Tongue (tissue), 2 donors: Measurements from ENCODE around the gene AKAP6. TPM values are rescaled to one million over a fixed set of nuclear protein-coding genes. Genes with fewer than 3 reads are reported as not detected.
A peak's percentile ranks its signal among the peaks of the same experiment; 100 is the strongest.

ENCODE experiments used
- DNase-seq: peaks from one replicate; pipeline ENCODE4 v3.0.0-alpha.2; 2015
- total RNA-seq: library from RNA; depleted of rRNA; stranded (reverse); fragments of >200 nt; gene quantifications from one replicate; pipeline ENCODE4 v1.2.3, GENCODE V29; 2014

AKAP6 gene
- total RNA-seq, 1 donor from 2014 or later = 230 TPM

DNA sequence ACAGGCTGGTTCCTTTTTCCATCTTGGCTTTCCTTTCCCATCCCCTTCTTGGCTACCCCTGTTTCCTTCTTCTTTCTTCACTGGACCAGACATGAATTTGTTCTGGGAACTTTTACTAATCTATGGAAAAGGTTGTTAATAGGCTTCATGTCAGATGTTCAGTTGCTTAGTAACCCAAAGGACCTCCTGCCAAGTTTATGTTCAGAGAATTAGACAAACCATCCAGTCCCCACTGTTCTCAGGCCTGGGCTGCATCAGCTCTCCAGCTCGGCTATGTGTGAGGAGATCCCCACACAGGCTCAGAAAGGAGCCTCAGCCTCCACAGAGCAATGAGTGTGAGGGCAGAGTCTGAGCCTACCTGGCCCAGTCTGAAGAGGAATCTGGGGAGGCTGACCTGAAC is 78.0 kb downstream of the AKAP6 start:
- peak; percentile 52 for DNase-seq

DNA sequence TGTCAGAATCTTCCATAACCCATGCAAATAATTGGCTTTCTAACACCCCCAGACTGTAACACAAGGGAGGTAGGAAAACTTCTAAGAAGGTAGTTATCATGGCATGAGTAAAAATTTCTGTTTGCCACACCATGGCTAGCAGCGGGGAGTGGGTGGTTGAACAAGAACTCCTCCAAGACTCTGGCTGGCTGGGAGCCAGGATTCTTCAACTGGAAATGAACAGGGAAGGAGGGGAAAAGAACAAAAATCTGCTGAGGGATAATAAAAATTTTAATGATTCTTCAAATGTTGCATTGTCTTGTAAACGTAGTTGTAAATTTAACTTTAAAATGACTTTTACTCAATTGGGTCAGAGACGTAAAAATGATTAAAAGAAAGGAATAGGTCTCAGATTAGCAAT is 78.9 kb downstream of the AKAP6 start:
- DNase-seq = peak; percentile 38

DNA sequence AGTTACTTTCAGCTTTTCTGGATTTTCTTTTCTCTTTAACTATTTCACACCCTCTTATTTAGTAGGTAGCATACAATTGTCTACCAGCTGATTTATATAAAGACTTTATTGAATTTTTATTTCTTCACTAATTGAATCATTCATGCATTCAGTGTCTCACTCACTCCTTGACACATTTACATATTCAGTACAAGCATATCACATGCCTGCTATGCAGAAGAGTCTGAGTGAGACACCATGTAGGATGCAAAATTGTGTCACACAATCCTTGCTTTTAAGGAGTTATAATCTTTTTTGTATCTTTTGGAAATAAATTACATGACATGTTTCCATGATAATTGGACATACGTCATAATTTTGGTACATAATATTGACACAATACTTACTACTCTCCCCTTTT is 83.0 kb downstream of the AKAP6 start:
- no peak for DNase-seq

DNA sequence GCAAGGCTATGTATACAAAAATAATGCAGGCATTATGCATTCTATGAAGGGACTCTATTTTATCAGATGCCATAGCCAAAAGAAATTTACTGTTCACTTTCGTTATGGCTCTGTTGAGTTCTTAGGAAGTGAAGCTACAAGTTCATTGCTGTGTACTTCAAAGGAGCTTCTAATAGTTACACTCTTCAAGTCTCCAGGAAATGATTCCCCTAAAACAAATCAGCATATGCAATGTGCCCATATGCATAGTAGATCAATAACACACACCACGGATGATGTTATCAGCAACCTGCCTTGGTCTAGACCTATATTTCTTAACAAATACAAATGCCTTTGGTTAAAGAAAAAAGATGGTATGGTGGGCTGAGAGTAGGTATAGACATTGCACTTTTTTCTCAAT is 83.4 kb downstream of the AKAP6 start:
- DNase-seq = no peak

- DNase-seq = no peak
These were observed 85.0 kb downstream of the AKAP6 start for GRCh38 chr14:32413967-32414640.

- peak; percentile 37 for DNase-seq
These were observed 85.7 kb downstream of the AKAP6 start for GRCh38 chr14:32414808-32415255.

DNA sequence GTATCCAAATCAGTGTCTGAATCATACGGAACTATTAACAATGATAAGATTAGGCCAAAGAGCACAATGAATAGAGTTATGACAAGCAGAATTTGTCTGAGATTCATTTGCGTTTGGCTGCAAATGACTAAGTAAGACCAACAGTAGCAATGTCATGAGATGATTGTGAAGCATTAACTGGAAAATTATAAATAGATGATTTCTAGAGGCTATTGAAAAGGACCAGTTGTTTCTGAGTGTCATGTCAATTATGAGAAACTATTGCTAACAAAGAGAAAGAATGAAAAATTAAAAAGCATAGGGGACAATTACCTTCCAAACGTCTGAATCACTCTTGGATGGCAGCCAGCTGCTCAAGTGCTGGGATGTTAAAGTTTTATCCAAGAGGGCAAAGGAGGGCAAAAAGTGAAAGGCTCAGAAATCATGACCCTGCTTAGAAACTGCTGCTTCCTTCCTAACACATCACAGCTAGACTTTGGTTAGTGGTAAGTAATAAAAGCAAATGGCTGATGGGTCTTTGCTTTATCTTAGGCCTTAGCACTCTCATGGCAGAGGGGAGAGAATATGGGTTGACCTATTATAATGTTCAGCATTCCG is 89.0 kb downstream of the AKAP6 start:
- peak; percentile 56 for DNase-seq

- DNase-seq = no peak
These were observed 90.3 kb downstream of the AKAP6 start for GRCh38 chr14:32419429-32419828.

GRCh38 chr14:32421781-32422180 is 92.7 kb downstream of the AKAP6 start:
- DNase-seq = no peak

- DNase-seq = no peak
These were observed 93.3 kb downstream of the AKAP6 start for GRCh38 chr14:32422440-32422839.

DNA sequence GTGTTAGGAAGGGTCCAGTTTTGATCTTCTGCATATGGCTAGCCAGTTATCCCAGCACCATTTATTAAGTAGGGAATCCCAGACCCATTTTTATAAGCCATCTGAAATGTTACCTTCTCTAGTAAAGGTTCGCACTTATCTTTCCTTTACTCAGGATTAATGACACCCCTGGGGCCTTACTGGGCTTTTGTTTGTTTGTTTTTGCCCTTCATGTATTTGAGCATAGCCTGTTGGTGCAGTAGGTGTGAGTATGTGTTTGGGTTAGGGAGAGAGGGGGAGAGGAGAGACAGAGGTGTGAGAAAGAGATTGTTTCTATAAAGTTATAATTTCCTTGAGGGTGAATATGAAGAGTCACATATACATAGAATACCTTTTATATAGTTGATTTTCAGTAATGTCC is 96.9 kb downstream of the AKAP6 start:
- no peak for DNase-seq

DNA sequence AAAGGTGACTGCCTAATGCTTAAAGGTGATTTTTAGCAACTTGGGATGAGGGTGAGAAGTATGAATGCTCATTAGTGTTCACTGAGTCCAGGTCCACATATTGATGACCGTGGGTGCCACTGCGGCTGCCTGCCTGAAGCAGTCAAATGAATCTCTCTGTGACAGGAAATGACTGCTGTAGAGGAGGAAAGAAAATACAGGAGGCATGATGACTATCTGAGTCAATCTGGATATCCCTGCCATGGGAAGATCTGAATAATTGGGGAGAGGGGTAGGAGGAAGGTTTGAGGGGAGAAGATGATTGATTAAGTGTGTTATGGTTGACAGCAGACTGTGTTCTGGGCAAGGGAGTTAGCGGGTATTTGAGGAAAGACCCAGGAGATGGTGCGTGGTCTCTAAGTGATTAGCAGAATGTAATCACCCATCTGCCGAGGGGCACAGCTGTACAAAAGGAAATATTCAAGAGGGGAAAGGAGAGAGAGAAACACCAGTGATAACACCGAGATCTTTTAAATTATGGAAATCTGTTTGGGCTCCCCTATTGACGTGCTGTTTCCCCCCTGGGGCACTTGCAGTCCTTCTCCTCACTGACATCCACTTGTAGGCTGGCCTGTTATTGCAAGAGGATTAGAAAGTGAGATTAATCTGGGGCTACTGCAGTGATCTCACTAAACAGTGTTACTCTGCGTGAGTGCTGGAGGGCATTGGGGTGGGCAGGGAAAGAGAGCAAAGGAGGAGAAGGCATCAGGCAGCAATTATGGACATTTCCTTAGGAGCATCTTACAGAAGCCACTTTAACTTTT is 97.7 kb downstream of the AKAP6 start:
- no peak for DNase-seq

DNA sequence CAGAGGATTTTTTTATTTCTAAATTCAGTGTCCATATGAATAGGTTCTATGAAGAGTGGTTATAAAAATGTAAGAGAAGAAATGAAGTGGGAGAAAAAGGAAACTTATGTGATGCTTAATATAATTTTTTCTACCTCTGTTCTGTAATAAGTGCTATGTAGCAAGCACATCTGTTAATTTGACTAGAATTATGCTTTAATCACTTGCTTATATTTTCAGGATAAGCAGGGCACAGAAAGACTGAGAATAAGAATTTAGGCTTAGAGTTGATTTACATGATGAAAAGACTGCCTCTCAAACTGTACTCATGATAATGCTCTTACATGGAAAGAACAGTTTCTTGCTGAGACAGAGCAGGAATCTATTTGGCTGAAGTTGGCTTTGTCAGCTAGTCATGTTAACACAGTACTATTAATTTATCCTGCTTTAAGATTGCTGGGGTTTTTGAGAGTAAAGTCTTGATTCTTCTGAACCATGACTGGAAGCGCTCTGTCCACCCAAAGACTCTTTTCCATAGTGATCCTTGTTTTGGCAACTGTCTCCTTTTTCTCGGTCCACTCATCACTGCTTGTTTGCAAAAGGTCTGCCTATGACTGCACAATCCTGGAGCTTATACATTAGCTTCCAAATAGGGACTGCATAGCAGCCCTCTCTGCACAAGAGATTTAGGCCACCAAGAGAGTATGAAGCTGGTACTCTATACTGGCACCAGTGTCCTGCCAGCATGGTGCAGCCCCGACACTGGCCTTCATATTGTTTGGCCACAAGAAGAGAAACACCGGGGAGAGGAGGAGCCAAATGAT is 98.8 kb downstream of the AKAP6 start:
- no peak for DNase-seq

- DNase-seq = no peak
These were observed 99.8 kb downstream of the AKAP6 start for GRCh38 chr14:32428875-32429274.

GRCh38 chr14:32430326-32430725 is 101.2 kb downstream of the AKAP6 start:
- no peak for DNase-seq

DNA sequence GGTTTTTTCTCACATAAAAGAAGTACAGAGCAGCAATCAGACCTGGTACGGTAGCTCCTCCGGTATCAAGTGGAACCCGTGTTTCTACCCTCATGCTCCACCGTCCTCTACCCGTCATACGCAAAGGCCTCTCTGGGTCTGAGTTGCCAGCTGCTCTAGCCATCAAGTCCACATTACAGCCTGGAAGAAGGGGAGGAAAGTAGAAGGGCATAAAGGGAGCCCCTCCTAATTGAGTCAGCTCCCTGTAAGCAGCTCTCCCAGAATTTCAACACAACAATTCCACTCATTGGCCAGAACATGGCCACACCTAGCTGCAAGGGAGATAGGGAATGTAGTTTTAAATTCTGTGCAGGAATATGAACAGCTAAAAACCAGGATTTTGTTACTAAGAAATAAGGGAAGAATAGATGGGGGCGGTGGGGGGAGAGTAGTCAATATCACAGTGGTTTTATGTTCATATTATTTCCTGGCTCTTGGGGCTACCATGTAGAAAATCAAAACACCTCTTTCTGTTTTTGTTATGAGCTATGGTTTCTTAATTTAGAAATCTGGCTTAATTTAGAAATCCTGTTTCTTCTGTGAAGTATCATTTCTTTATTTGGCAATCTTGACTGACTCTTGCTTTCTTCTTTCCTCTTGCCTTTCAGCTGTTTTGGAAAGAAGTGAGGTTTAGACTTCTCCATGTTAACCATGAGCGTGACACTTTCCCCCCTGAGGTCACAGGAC is 103.9 kb downstream of the AKAP6 start:
- no peak for DNase-seq

- DNase-seq = no peak
These were observed 105.1 kb downstream of the AKAP6 start for GRCh38 chr14:32434180-32434579.

DNA sequence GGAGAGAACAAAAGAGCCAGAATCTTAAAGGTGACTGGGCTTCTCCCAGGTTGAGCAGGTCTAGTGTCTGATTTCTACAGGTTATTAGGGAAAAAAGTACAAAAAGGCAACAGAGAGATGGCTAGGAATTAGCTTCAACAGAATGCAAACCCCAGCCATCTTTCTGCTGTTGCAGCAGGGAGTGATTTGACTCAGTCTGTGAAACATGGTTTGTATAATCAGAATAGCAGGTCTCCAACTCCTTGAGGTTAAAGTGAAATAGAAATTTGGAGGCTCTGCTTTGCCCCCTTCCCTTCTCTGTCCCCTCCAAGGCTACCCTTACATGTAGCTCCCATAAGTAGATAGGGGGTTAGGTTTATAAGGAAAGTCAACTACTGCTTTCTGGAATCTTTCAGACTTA is 105.8 kb downstream of the AKAP6 start:
- DNase-seq = no peak

DNA sequence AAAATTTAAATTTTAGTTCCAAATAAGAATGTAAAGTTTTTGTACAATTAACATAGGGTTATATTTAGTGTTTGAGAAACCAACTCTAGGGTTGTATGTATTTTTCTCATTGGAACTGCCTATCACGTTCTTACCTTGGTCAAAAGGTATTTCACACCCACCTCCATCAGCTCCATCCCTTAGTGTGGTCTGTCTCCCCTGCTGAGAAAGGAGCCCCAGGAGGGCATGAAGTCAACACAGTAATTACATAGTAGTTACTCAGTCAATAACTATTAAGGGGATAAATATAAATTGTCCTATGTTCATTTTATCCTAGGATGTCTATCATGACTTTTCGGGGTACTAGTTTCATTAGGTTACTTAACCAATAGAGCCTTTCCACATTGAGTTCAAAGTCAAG is 106.3 kb downstream of the AKAP6 start:
- DNase-seq = no peak

GRCh38 chr14:32436993-32437392 is 107.9 kb downstream of the AKAP6 start:
- no peak for DNase-seq

GRCh38 chr14:32438517-32438916 is 109.4 kb downstream of the AKAP6 start:
- DNase-seq = no peak
